IMR-90 (cell line): ENCODE data around the gene CIBAR2. TPM values are rescaled to one million over a fixed set of nuclear protein-coding genes. Genes with fewer than 3 reads are reported as not detected.

ENCODE experiments used
- ATAC-seq: fragments of 200-7000 bp; cut with Tn5 transposase; 2 replicates; pipeline ENCODE4 v1.9.1; 2020; ENCODE audit warnings: low read depth, mild to moderate bottlenecking, moderate library complexity
- BruUV-seq: library from RNA; stranded (reverse); fragments of 400-500 nt; replicated peaks from 2 replicates; lab custom pipeline; 2021; lab: Mats Ljungman, UMichigan
- CTCF ChIA-PET: fragments of 300-600 bp; formaldehyde crosslinking; extraction: SDS; loops from one replicate; lab custom pipeline; 2021; ENCODE audit warnings: antibody characterized with exemption; lab: Yijun Ruan, JAX
- POLR2A ChIA-PET: fragments of 300-600 bp; sonication (Branson Sonifier 250); formaldehyde crosslinking; loops from one replicate; lab custom pipeline; 2022; ENCODE audit warnings: antibody characterized with exemption; ENCODE audit not compliant: unreplicated experiment; lab: Charles Lee
- DNase-seq: peaks from one replicate; pipeline ENCODE4 v3.0.0; 2013
- H2AFZ ChIP-seq: replicated peaks from 2 replicates; pipeline ENCODE3; 2013; ENCODE audit warnings: low read length, mild to moderate bottlenecking; ENCODE audit not compliant: poor library complexity
- H2AK5ac ChIP-seq: 2 replicates; pipeline ENCODE4 v1.6.1; 2013; ENCODE audit warnings: low read depth, low read length, inconsistent platforms
- H2AK9ac ChIP-seq: replicated peaks from 2 replicates; pipeline ENCODE3; 2013; ENCODE audit warnings: mild to moderate bottlenecking, low read depth, low read length, moderate library complexity; ENCODE audit not compliant: poor library complexity
- H2BK120ac ChIP-seq: 2 replicates; pipeline ENCODE4 v1.6.1; 2013; ENCODE audit warnings: low read depth, low read length, inconsistent platforms
- H2BK15ac ChIP-seq: 3 replicates; pipeline ENCODE4 v1.6.1; 2013; ENCODE audit warnings: low read depth, low read length, inconsistent platforms
- H2BK20ac ChIP-seq: 2 replicates; pipeline ENCODE4 v1.6.1; 2013; ENCODE audit warnings: low read depth, mild to moderate bottlenecking, inconsistent platforms, low read length, moderate library complexity
- H2BK5ac ChIP-seq: 2 replicates; pipeline ENCODE4 v1.6.1; 2013; ENCODE audit warnings: mild to moderate bottlenecking, low read depth, low read length, inconsistent platforms; ENCODE audit not compliant: poor library complexity, severe bottlenecking
- H3K14ac ChIP-seq: replicated peaks from 2 replicates; pipeline ENCODE4 v1.6.1; 2013; ENCODE audit warnings: low read depth, low read length, inconsistent platforms
- H3K18ac ChIP-seq: 2 replicates; pipeline ENCODE4 v1.6.1; 2013; ENCODE audit warnings: low read depth, low read length, control low read depth
- H3K23ac ChIP-seq: 2 replicates; pipeline ENCODE4 v1.6.1; 2013; ENCODE audit warnings: low read depth, low read length, inconsistent platforms
- H3K27ac ChIP-seq: 2 replicates; pipeline ENCODE4 v1.5.1; 2013; ENCODE audit warnings: mild to moderate bottlenecking, control low read depth, low read length; ENCODE audit not compliant: insufficient read depth
- H3K27me3 ChIP-seq: 2 replicates; pipeline ENCODE4 v1.6.1; 2013; ENCODE audit warnings: low read length; ENCODE audit not compliant: control insufficient read depth, insufficient read depth
- H3K36me3 ChIP-seq: 2 replicates; pipeline ENCODE4 v1.6.1; 2013; ENCODE audit warnings: low read length, mixed read lengths; ENCODE audit not compliant: control insufficient read depth, insufficient read depth
- H3K4ac ChIP-seq: 2 replicates; pipeline ENCODE4 v1.6.1; 2013; ENCODE audit warnings: low read depth, low read length, inconsistent platforms
- H3K4me1 ChIP-seq: 2 replicates; pipeline ENCODE4 v1.6.1; 2013; ENCODE audit warnings: low read length, mixed read lengths; ENCODE audit not compliant: control insufficient read depth, insufficient read depth
- H3K4me2 ChIP-seq: 2 replicates; pipeline ENCODE4 v1.6.1; 2013; ENCODE audit warnings: low read depth, mild to moderate bottlenecking, control low read depth, low read length, moderate library complexity
- H3K4me3 ChIP-seq: 2 replicates; pipeline ENCODE4 v1.5.1; 2013; ENCODE audit warnings: low read depth, mild to moderate bottlenecking, control low read depth, low read length, moderate library complexity; ENCODE audit not compliant: insufficient read depth
- H3K56ac ChIP-seq: 2 replicates; pipeline ENCODE4 v1.6.1; 2013; ENCODE audit warnings: low read length, inconsistent platforms; ENCODE audit not compliant: insufficient read depth; ENCODE audit errors: extremely low read depth
- H3K79me1 ChIP-seq, 2 experiments: 2 replicates each; pipeline ENCODE4 v1.6.1; 2013; ENCODE audit warnings: low read length in 2 of 2, inconsistent platforms in 1 of 2, low read depth in 1 of 2
- H3K9ac ChIP-seq: 2 replicates; pipeline ENCODE4 v1.6.1; 2013; ENCODE audit warnings: low read depth, low read length, control low read depth
- H3K9me1 ChIP-seq: 2 replicates; pipeline ENCODE4 v1.6.1; 2013; ENCODE audit warnings: low read length, inconsistent platforms; ENCODE audit not compliant: insufficient read depth
- H3K9me3 ChIP-seq: 2 replicates; pipeline ENCODE4 v1.6.1; 2013; ENCODE audit warnings: low read length; ENCODE audit not compliant: control insufficient read depth, insufficient read depth
- H4K20me1 ChIP-seq: 2 replicates; pipeline ENCODE4 v1.6.1; 2013; ENCODE audit warnings: low read length, inconsistent platforms; ENCODE audit not compliant: insufficient read depth
- H4K5ac ChIP-seq: 2 replicates; pipeline ENCODE4 v1.6.1; 2013; ENCODE audit warnings: mild to moderate bottlenecking, low read depth, low read length, control low read depth
- H4K8ac ChIP-seq, 2 experiments: 2 replicates each; pipeline ENCODE4 v1.6.1; 2013; ENCODE audit warnings: low read depth in 2 of 2, low read length in 2 of 2, control low read depth in 1 of 2, inconsistent platforms in 1 of 2
- H4K91ac ChIP-seq: 2 replicates; pipeline ENCODE4 v1.6.1; 2013; ENCODE audit warnings: low read depth, low read length, inconsistent platforms; ENCODE audit not compliant: insufficient read depth
- BHLHE40 ChIP-seq: fragments of 150-350 bp; IDR thresholded peaks from 2 replicates; pipeline ENCODE4 v1.6.1; 2016; ENCODE audit warnings: mild to moderate bottlenecking, low read depth, low read length
- WGBS, 2 experiments: methylation state at CpG; one replicate each; pipeline versions ENCODE4 v1.1.5 to v1.1.7; 2013; ENCODE audit warnings: missing lambda C conversion rate in 2 of 2; ENCODE audit not compliant: insufficient read length in 1 of 2; ENCODE audit errors: extremely low coverage in 2 of 2; 5-methylcytosine and 5-hydroxymethylcytosine counted together
- dilution Hi-C: fragments of 300-500 bp; cut with HindIII; formaldehyde crosslinking; loops from one replicate; pipeline ENCODE4 v1.14.3; 2018; ENCODE audit warnings: low sequenced_read_pairs; ENCODE audit not compliant: unreplicated experiment
- in situ Hi-C: fragments of 300-500 bp; cut with MboI; formaldehyde crosslinking; loops from 3 replicates; pipeline ENCODE4 v1.14.3; 2019; ENCODE audit warnings: low sequenced_read_pairs, inconsistent platforms, mixed read lengths
- intact Hi-C: fragments of 100-400 bp; cut with micrococcal nuclease; formaldehyde crosslinking; loops from 2 replicates; pipeline ENCODE4 v1.10.0; 2022
- polyA plus RNA-seq, 3 experiments: library from polyadenylated mRNA; depleted of rRNA; stranded (reverse); fragments of >200 nt; gene quantifications; 2 replicates each; pipeline ENCODE4 v1.2.3, GENCODE V29; 2012; ENCODE audit warnings: low replicate concordance in 1 of 3
- total RNA-seq: library from RNA; depleted of rRNA; stranded (reverse); fragments of >200 nt; gene quantifications from 2 replicates; pipeline ENCODE4 v1.2.3, GENCODE V29; 2012
- TF ChIP-seq, protein P1 (sequence below): conservative IDR thresholded peaks from 2 replicates; pipeline ENCODE4 v1.5.1; 2012; ENCODE audit warnings: mild to moderate bottlenecking, low read depth, low read length, improper control_type of control experiment

The CIBAR2 gene
- total and polyA plus RNA-seq, 2 of the 4 experiments (the other 2 are of a cell fraction), result 0.18 to 0.24 TPM

DNA sequence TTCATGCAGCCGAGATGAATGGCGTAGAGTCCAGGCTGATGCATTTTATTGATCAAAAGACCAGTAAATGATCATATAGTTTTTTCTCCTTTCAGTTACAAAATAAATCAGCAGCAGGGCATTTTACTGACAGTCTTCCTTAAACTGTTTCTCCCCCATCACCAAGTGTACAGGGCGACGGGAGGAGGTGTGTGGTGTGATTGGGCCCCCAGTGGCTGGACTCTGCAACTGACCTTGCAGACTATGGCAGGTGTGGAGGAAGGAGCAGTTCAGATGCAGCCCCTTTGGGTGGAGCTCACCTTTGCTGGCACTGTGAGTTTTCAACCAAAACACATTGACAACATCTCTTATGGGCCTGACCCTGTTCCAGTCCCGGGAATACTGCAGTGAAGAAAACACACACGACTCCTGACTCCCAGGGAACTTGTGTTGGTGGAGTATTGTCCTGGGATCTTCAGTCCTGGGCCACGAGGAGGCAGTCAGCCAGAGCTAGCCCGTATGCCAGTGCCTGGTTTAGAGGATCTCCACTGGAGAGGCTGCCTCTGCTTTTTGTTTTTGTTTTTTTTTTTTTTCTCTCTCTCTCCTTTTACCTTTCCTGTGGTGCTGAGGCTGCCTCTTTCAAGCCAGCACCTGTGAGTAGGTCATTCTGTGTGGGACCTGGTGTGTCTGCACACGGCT lies 54.9 kb downstream of the CIBAR2 start:
- in situ Hi-C loops, result no loop called here
- Histone ChIP-seq H3K14ac (no peak overlapping the region), H3K9ac (no peak overlapping the region), H4K5ac (no peak overlapping the region), H4K91ac (no peak overlapping the region), H3K27ac (no peak overlapping the region), H3K18ac (no peak overlapping the region), H4K20me1 (peaks cover 21% of the 10 kb centered on the region), H2BK120ac (no peak overlapping the region), H2BK5ac (no peak overlapping the region), H3K56ac (no peak overlapping the region), H3K4me1 (peaks cover 8% of the 10 kb centered on the region), H3K79me1 (peaks cover 9 to 25% of the 10 kb centered on the region in 2 experiments; a peak in 3 of 4 replicates), H2BK15ac (no peak overlapping the region), H3K4me3 (no peak overlapping the region), H3K23ac (no peak overlapping the region), H2BK20ac (no peak overlapping the region), H3K4me2 (no peak overlapping the region), H3K9me3 (no peaks in the 10 kb centered on the region), H4K8ac (no peak overlapping the region), H2AK5ac (no peak overlapping the region), H3K27me3 (no peaks in the 10 kb centered on the region), H2AFZ (no peak overlapping the region), H3K36me3 (no peaks in the 10 kb centered on the region), H3K4ac (no peak overlapping the region), H2AK9ac (no peak overlapping the region), H3K9me1 (peaks cover 7% of the 10 kb centered on the region)
- dilution Hi-C loops, result no loop called here
- ChIA-PET CTCF (interaction anchor here (1.1 kb wide), 1 partner anchor 80 kb away, joined by 4 read pairs; no protein-coding TSS in a partner anchor), POLR2A (no interaction called here)
- ATAC-seq, result no peak
- BruUV-seq, result no TSS peak
- 100% methylated on average over 2 of the region's 9 CpGs; no CpG with 5 or more reads in 1 of the 2 experiments for WGBS, 2 experiments
- intact Hi-C loops, result no loop called here
- DNase-seq, result no peak
- TF ChIP-seq, protein P1, sequence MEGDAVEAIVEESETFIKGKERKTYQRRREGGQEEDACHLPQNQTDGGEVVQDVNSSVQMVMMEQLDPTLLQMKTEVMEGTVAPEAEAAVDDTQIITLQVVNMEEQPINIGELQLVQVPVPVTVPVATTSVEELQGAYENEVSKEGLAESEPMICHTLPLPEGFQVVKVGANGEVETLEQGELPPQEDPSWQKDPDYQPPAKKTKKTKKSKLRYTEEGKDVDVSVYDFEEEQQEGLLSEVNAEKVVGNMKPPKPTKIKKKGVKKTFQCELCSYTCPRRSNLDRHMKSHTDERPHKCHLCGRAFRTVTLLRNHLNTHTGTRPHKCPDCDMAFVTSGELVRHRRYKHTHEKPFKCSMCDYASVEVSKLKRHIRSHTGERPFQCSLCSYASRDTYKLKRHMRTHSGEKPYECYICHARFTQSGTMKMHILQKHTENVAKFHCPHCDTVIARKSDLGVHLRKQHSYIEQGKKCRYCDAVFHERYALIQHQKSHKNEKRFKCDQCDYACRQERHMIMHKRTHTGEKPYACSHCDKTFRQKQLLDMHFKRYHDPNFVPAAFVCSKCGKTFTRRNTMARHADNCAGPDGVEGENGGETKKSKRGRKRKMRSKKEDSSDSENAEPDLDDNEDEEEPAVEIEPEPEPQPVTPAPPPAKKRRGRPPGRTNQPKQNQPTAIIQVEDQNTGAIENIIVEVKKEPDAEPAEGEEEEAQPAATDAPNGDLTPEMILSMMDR, result 0 out of 2 replicates have a peak, but pooled peaks have one; percentile 1
- no peak for TF ChIP-seq BHLHE40
